K562 (cell line): ENCODE data around the gene GMPR. TPM values are rescaled to one million over a fixed set of nuclear protein-coding genes. Genes with fewer than 3 reads are reported as not detected.
A peak's percentile ranks its signal among the peaks of the same experiment; 100 is the strongest.

ENCODE experiments used
- ARID1B ChIP-seq: fragments of 450-650 bp; IDR thresholded peaks from 2 replicates; pipeline ENCODE4 v1.6.1; 2016; ENCODE audit warnings: antibody characterized with exemption, mild to moderate bottlenecking, inconsistent platforms
- BCOR ChIP-seq: fragments of 450-650 bp; IDR thresholded peaks from 2 replicates; pipeline ENCODE4 v1.6.1; 2016
- BDP1 ChIP-seq: IDR thresholded peaks from 3 replicates; pipeline ENCODE4 v1.6.1; 2011; ENCODE audit not compliant: insufficient read length, insufficient read depth
- CBX5 ChIP-seq: IDR thresholded peaks from 2 replicates; pipeline ENCODE4 v1.6.1; 2014; ENCODE audit warnings: low read depth, borderline replicate concordance
- CGGBP1 ChIP-seq: fragments of 250-450 bp; sonication (Bioruptor Pico); IDR thresholded peaks from 2 replicates; pipeline ENCODE4 v1.9.0; 2021; ENCODE audit warnings: mild to moderate bottlenecking
- CREBBP ChIP-seq: IDR thresholded peaks from one replicate; pipeline ENCODE4 v1.6.1; 2012; ENCODE audit warnings: low read depth, mild to moderate bottlenecking, control low read depth, inconsistent platforms, low read length
- DACH1 ChIP-seq: fragments of 450-650 bp; IDR thresholded peaks from 2 replicates; pipeline ENCODE4 v1.6.1; 2018; ENCODE audit not compliant: partially characterized antibody
- HDAC3 ChIP-seq: fragments of 450-650 bp; IDR thresholded peaks from 2 replicates; pipeline ENCODE4 v1.6.1; 2018; ENCODE audit warnings: borderline replicate concordance, mild to moderate bottlenecking, moderate library complexity; ENCODE audit not compliant: partially characterized antibody
- HDAC8 ChIP-seq: fragments of 450-650 bp; IDR thresholded peaks from 2 replicates; pipeline ENCODE4 v1.6.1; 2016; ENCODE audit warnings: mild to moderate bottlenecking, missing genetic modification characterization, moderate library complexity, missing compliant biosample characterization
- KLF16 ChIP-seq: IDR thresholded peaks from 2 replicates; pipeline ENCODE4 v1.6.1; 2016; ENCODE audit warnings: antibody characterized with exemption
- MAX ChIP-seq: sonication (generic); formaldehyde crosslinking; IDR thresholded peaks from 2 replicates; pipeline ENCODE4 v1.9.0; 2022; ENCODE audit warnings: mild to moderate bottlenecking, missing genetic modification reagents
- NCOA1 ChIP-seq: fragments of 450-650 bp; IDR thresholded peaks from 2 replicates; pipeline ENCODE4 v1.6.1; 2016; ENCODE audit warnings: low read depth
- NCOR1 ChIP-seq: fragments of 450-650 bp; IDR thresholded peaks from 2 replicates; pipeline ENCODE4 v1.6.1; 2016; ENCODE audit warnings: mild to moderate bottlenecking, moderate library complexity
- PATZ1 ChIP-seq: fragments of 250-450 bp; sonication (Bioruptor Pico); IDR thresholded peaks from 2 replicates; pipeline ENCODE4 v1.5.0; 2020; ENCODE audit warnings: mild to moderate bottlenecking, borderline replicate concordance
- POLR2AphosphoS5 ChIP-seq: IDR thresholded peaks from 2 replicates; pipeline ENCODE4 v1.6.1; 2011; ENCODE audit warnings: mild to moderate bottlenecking, low read depth, low read length, moderate library complexity; ENCODE audit not compliant: control insufficient read depth, insufficient read depth
- RHOXF2B ChIP-seq: fragments of 250-450 bp; sonication (Bioruptor Pico); conservative IDR thresholded peaks from 2 replicates; pipeline ENCODE4 v1.5.1; 2021
- SIX5 ChIP-seq, 2 experiments: IDR thresholded peaks; 2 replicates each; pipeline ENCODE4 v1.6.1; 2011; ENCODE audit warnings: low read length in 2 of 2, borderline replicate concordance in 1 of 2, low read depth in 1 of 2, mild to moderate bottlenecking in 1 of 2, moderate library complexity in 1 of 2; ENCODE audit not compliant: insufficient read depth in 1 of 2
- SNAPC5 ChIP-seq: fragments of 250-450 bp; sonication (Bioruptor Pico); IDR thresholded peaks from 2 replicates; pipeline ENCODE4 v1.8.0; 2021; ENCODE audit warnings: moderate library complexity, mild to moderate bottlenecking, inconsistent platforms
- TCF7 ChIP-seq: sonication (generic); IDR thresholded peaks from 2 replicates; pipeline ENCODE4 v1.6.1; 2016; ENCODE audit warnings: antibody characterized with exemption, borderline replicate concordance
- THAP12 ChIP-seq: fragments of 250-450 bp; sonication (Bioruptor Pico); IDR thresholded peaks from 2 replicates; pipeline ENCODE4 v1.9.0; 2021; ENCODE audit warnings: mild to moderate bottlenecking, inconsistent platforms
- ZBTB9 ChIP-seq: fragments of 450-650 bp; formaldehyde crosslinking; IDR thresholded peaks from 2 replicates; pipeline ENCODE4 v1.4.0; 2020; ENCODE audit warnings: mild to moderate bottlenecking, moderate library complexity
- ZNF311 ChIP-seq: fragments of 250-450 bp; sonication (Bioruptor Pico); IDR thresholded peaks from 2 replicates; pipeline ENCODE4 v1.4.0; 2020; ENCODE audit warnings: mild to moderate bottlenecking, moderate library complexity
- polyA plus RNA-seq, 8 experiments: library from polyadenylated mRNA; depleted of rRNA in 4 of 8; stranded (reverse) in 5 of 8; unstranded in 3 of 8; fragments of >200 nt; fragmentation: Nextera tagmentation in 2 of 8; fragmentation: Illumina TruSeq in 1 of 8; extraction: Ambion mirVana in 2 of 8; extraction: Trizol in 1 of 8; gene quantifications; 2 replicates each; pipeline versions ENCODE4 v1.2.1 to v1.2.3, GENCODE V29; 2011 to 2014; ENCODE audit warnings: inconsistent platforms in 1 of 8, missing spikeins in 1 of 8
- total RNA-seq, 7 experiments: library from RNA; depleted of rRNA in 6 of 7; stranded (reverse); fragments of >200 nt in 6 of 7; fragmentation: Illumina TruSeq in 2 of 7; extraction: Trizol in 2 of 7; gene quantifications; 2 replicates each; pipeline versions ENCODE4 v1.2.1 to v1.2.3, GENCODE V29; 2011 to 2021; ENCODE audit warnings: low replicate concordance in 1 of 7

GMPR gene
- total and polyA plus RNA-seq, 9 of the 15 experiments (the other 6 are each of a cell fraction or from before 2014, with no cell fraction given): 34.6 to 83.7 (median 49.8) TPM

- TF ChIP-seq ZNF311 (CRISPR knock-in tag) (peak; percentile 28; the same call in 1 of the 2 replicates), DACH1 (peak; percentile 93), CREBBP (no peak), TCF7 (no peak), PATZ1 (0 out of 2 replicates have a peak, but pooled peaks have one; percentile 27), POLR2AphosphoS5 (peak; percentile 98), CBX5 (no peak), CGGBP1 (CRISPR knock-in tag) (0 out of 2 replicates have a peak, but pooled peaks have one; percentile 8), SNAPC5 (CRISPR knock-in tag) (no peak), BCOR (peak; percentile 75), ZBTB9 (CRISPR knock-in tag) (peak; percentile 72), NCOR1 (peak; percentile 98), SIX5 (IDR thresholded peaks at IDR 0.05; ENCODE audit: borderline replicate concordance in 1 of 2, insufficient read depth in 1 of 2, low read depth in 1 of 2, low read length in 2 of 2) (no peak), ARID1B (peak; percentile 98), HDAC3 (peak; percentile 94), HDAC8 (tag) (no peak), KLF16 (peak; percentile 99), RHOXF2B (CRISPR knock-in tag) (no peak), MAX (peak; percentile 89), BDP1 (no peak), NCOA1 (peak; percentile 76; the same call in 1 of the 2 replicates), THAP12 (CRISPR knock-in tag) (peak; percentile 16; the same call in 1 of the 2 replicates)
Measured at GRCh38 chr6:16267428-16268263, 29.3 kb downstream of the GMPR start (continued).
